K562 (cell line): ENCODE results near the gene MAMDC2. TPM values are rescaled to one million over a fixed set of nuclear protein-coding genes. Genes with fewer than 3 reads are reported as not detected.

Source experiments
- ATAC-seq: fragments of 200-7000 bp; cut with Tn5 transposase; 3 replicates; pipeline ENCODE4 v1.9.1; 2020; ENCODE audit warnings: moderate library complexity
- BruUV-seq: library from RNA; stranded (reverse); fragments of 400-500 nt; replicated peaks from 2 replicates; lab custom pipeline; 2021; lab: Mats Ljungman, UMichigan
- CTCF ChIA-PET: fragments of 300-600 bp; formaldehyde crosslinking; extraction: SDS; loops from one replicate; lab custom pipeline; 2021; ENCODE audit warnings: low intra/inter-chr PET ratio; lab: Yijun Ruan, JAX
- POLR2A ChIA-PET: fragments of 300-600, 350-650 bp; sonication (Branson Sonifier 250); formaldehyde crosslinking; extraction: SDS; loops from one replicate; lab custom pipeline; 2021; ENCODE audit warnings: antibody characterized with exemption, inconsistent platforms; lab: Yijun Ruan, JAX
- DNase-seq, 4 experiments: peaks; one replicate each; pipeline versions ENCODE4 v3.0.0 to v3.0.0-alpha.2; 2011 to 2018; ENCODE audit warnings: low spot score in 3 of 4, mixed read lengths in 3 of 4; ENCODE audit errors: extremely low read depth in 1 of 4
- FAIRE-seq: peaks from 2 replicates; lab custom pipeline; 2011; peaks lifted over from hg19 to GRCh38; lab: Jason Lieb, UNC
- H2AFZ ChIP-seq: 2 replicates; pipeline ENCODE4 v1.6.0; 2011; ENCODE audit warnings: low read depth, low read length, control low read depth, inconsistent platforms
- H3K27ac ChIP-seq: fragments of 200-600 bp; 3 replicates; pipeline ENCODE4 v1.8.0; 2011; ENCODE audit warnings: low read depth, mild to moderate bottlenecking, control low read depth, inconsistent platforms, low read length, moderate library complexity, mixed read lengths; ENCODE audit errors: extremely low read depth
- H3K27me3 ChIP-seq, 2 experiments: fragments of 300-600 bp in 1 of 2; 2 replicates in 1 of 2; 3 replicates in 1 of 2; pipeline versions ENCODE4 v1.6.0 to v1.8.0; 2011; ENCODE audit warnings: inconsistent platforms in 2 of 2, low read length in 2 of 2, mild to moderate bottlenecking in 1 of 2, mixed read lengths in 1 of 2, moderate library complexity in 1 of 2; ENCODE audit not compliant: control insufficient read depth in 2 of 2, insufficient read depth in 2 of 2
- H3K36me3 ChIP-seq: fragments of 300-600 bp; 3 replicates; pipeline ENCODE4 v1.8.0; 2011; ENCODE audit warnings: mild to moderate bottlenecking, low read length, inconsistent platforms; ENCODE audit not compliant: control insufficient read depth, insufficient read depth
- H3K4me1 ChIP-seq, 2 experiments: fragments of 200-600 bp in 1 of 2; replicated peaks in 1 of 2; 2 replicates in 1 of 2; 3 replicates in 1 of 2; pipeline versions ENCODE4 v1.5.1 to v1.8.0; 2011; ENCODE audit warnings: inconsistent platforms in 2 of 2, low read length in 2 of 2, mild to moderate bottlenecking in 1 of 2, mixed read lengths in 1 of 2, moderate library complexity in 1 of 2; ENCODE audit not compliant: control insufficient read depth in 2 of 2, insufficient read depth in 2 of 2
- H3K4me2 ChIP-seq: 2 replicates; pipeline ENCODE4 v1.6.1; 2011; ENCODE audit warnings: low read length, control low read depth, inconsistent platforms, mixed read lengths; ENCODE audit not compliant: insufficient read depth
- H3K4me3 ChIP-seq: fragments of 200-600 bp; sonication (generic), shearing (Covaris generic); 2 replicates; pipeline ENCODE4 v1.5.1; 2016; ENCODE audit warnings: control low read depth, inconsistent platforms
- H3K79me2 ChIP-seq: fragments of 200-600 bp; 3 replicates; pipeline ENCODE4 v1.8.0; 2011; ENCODE audit warnings: low read length, inconsistent platforms; ENCODE audit not compliant: control insufficient read depth, insufficient read depth
- H3K9ac ChIP-seq, 2 experiments: 2 replicates each; pipeline versions ENCODE4 v1.6.0 to v1.6.1; 2011; ENCODE audit warnings: low read depth in 2 of 2, low read length in 2 of 2, control low read depth in 1 of 2, inconsistent platforms in 1 of 2, mild to moderate bottlenecking in 1 of 2, mixed read lengths in 1 of 2; ENCODE audit not compliant: insufficient read depth in 1 of 2
- H3K9me1 ChIP-seq: one replicate; pipeline ENCODE4 v1.6.0; 2011; ENCODE audit warnings: inconsistent platforms, mild to moderate bottlenecking, low read length, moderate library complexity; ENCODE audit not compliant: control insufficient read depth, insufficient read depth
- H3K9me3 ChIP-seq: replicated peaks from 2 replicates; pipeline ENCODE4 v1.5.1; 2011; ENCODE audit warnings: low read depth, low read length, inconsistent platforms; ENCODE audit not compliant: control insufficient read depth, insufficient read depth
- H4K20me1 ChIP-seq: replicated peaks from 2 replicates; pipeline ENCODE4 v1.6.1; 2011; ENCODE audit warnings: low read length, inconsistent platforms, mixed read lengths; ENCODE audit not compliant: control insufficient read depth, insufficient read depth
- MTF1 ChIP-seq: fragments of 250-450 bp; sonication (Bioruptor Pico); IDR thresholded peaks from 2 replicates; pipeline ENCODE4 v1.9.0; 2021; ENCODE audit warnings: moderate library complexity, mild to moderate bottlenecking, inconsistent platforms, borderline replicate concordance
- PTBP1 ChIP-seq: fragments of 200-400 bp; formaldehyde crosslinking; IDR thresholded peaks from 2 replicates; pipeline ENCODE4 v1.6.1; 2017; ENCODE audit warnings: low read depth, low read length
- SMARCC2 ChIP-seq: fragments of 450-650 bp; IDR thresholded peaks from 2 replicates; pipeline ENCODE4 v1.6.1; 2017; ENCODE audit warnings: antibody characterized with exemption, moderate library complexity, mild to moderate bottlenecking, low read depth
- ZNF12 ChIP-seq: sonication (generic); formaldehyde crosslinking; IDR thresholded peaks from 2 replicates; pipeline ENCODE4 v1.4.0; 2020; ENCODE audit warnings: mild to moderate bottlenecking, missing genetic modification reagents
- WGBS: fragments of 100-300 bp; shearing (Covaris generic); methylation state at CpG from one replicate; pipeline ENCODE4 v1.1.6; 2016; ENCODE audit warnings: low coverage, mixed read lengths; ENCODE audit not compliant: insufficient coverage; ENCODE audit errors: missing lambda C conversion rate; 5-methylcytosine and 5-hydroxymethylcytosine counted together
- in situ Hi-C: fragments of 300-500 bp; cut with MboI; formaldehyde crosslinking; loops from 4 replicates; pipeline ENCODE4 v1.15.0; 2018; ENCODE audit warnings: inconsistent platforms, mixed read lengths
- intact Hi-C: fragments of 100-400 bp; cut with micrococcal nuclease; formaldehyde crosslinking; loops from 2 replicates; pipeline ENCODE4 v1.14.2; 2022
- polyA plus RNA-seq, 8 experiments: library from polyadenylated mRNA; depleted of rRNA in 4 of 8; stranded (reverse) in 5 of 8; unstranded in 3 of 8; fragments of >200 nt; fragmentation: Nextera tagmentation in 2 of 8; fragmentation: Illumina TruSeq in 1 of 8; extraction: Ambion mirVana in 2 of 8; extraction: Trizol in 1 of 8; gene quantifications; 2 replicates each; pipeline versions ENCODE4 v1.2.1 to v1.2.3, GENCODE V29; 2011 to 2014; ENCODE audit warnings: inconsistent platforms in 1 of 8, missing spikeins in 1 of 8
- total RNA-seq, 7 experiments: library from RNA; depleted of rRNA in 6 of 7; stranded (reverse); fragments of >200 nt in 6 of 7; fragmentation: Illumina TruSeq in 2 of 7; extraction: Trizol in 2 of 7; gene quantifications; 2 replicates each; pipeline versions ENCODE4 v1.2.1 to v1.2.3, GENCODE V29; 2011 to 2021; ENCODE audit warnings: low replicate concordance in 1 of 7
- TF ChIP-seq, protein P1 (sequence below): fragments of 200-400 bp; formaldehyde crosslinking; IDR thresholded peaks from 2 replicates; pipeline ENCODE4 v1.6.1; 2017; ENCODE audit warnings: mild to moderate bottlenecking, low read depth, low read length, moderate library complexity
- TF ChIP-seq, protein P2 (sequence below): fragments of 450-650 bp; formaldehyde crosslinking; conservative IDR thresholded peaks from 2 replicates; pipeline ENCODE4 v1.4.0; 2022; ENCODE audit warnings: mild to moderate bottlenecking, missing genetic modification characterization

MAMDC2 gene
- total and polyA plus RNA-seq, 9 of the 15 experiments (the other 6 are each of a cell fraction or from before 2014, with no cell fraction given), result 0.01 to 0.03 TPM; not detected in 7

DNA sequence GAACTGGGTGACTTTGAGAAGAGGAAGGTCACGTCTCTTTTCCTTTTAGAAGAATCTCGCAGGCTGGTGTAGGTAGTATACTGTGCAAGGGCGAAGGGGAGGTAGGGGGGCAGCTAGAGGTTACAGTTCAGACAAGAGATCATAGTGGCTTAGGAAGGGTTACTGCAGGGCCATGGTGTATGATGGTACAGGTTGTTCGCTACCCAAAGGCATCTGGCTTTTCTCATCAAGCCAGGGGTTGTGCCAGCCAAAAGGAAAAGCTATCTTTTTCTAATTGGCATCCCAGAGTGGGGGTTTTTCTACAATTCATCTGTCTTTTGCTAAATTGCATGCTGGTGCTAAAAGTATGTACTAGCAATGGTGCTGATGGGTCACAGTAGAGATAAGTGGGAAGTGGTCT is 22.8 kb downstream of the MAMDC2 start:
- Histone ChIP-seq H3K4me3 (no peak overlapping the region), H3K27ac (no peak overlapping the region)
- no peak for DNase-seq

DNA sequence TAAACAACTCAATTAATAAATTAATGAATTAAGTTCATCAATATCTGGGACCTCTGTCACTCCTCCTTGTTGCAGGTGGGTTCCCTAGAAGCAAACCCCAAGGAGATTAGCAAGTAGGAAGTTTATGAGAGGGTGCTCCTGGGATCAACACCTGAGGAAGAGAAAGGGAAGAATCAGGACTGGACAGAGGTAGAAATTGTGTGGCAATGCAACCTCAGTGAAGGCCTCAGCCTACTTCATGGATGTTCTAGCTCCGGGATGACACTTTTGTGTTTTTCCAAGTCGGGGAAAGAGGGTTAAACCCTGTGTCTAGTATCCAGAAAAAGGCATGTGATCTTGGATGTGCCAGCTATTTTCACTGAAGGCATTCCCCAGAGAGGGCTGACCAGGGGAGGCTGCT is 23.2 kb downstream of the MAMDC2 start:
- H3K27ac ChIP-seq, result no peak overlapping the region
- no peak for DNase-seq
- TF ChIP-seq, protein P1, sequence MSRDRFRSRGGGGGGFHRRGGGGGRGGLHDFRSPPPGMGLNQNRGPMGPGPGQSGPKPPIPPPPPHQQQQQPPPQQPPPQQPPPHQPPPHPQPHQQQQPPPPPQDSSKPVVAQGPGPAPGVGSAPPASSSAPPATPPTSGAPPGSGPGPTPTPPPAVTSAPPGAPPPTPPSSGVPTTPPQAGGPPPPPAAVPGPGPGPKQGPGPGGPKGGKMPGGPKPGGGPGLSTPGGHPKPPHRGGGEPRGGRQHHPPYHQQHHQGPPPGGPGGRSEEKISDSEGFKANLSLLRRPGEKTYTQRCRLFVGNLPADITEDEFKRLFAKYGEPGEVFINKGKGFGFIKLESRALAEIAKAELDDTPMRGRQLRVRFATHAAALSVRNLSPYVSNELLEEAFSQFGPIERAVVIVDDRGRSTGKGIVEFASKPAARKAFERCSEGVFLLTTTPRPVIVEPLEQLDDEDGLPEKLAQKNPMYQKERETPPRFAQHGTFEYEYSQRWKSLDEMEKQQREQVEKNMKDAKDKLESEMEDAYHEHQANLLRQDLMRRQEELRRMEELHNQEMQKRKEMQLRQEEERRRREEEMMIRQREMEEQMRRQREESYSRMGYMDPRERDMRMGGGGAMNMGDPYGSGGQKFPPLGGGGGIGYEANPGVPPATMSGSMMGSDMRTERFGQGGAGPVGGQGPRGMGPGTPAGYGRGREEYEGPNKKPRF, result no peak
- TF ChIP-seq, all 486 proteins: peak for 0
- no peaks in the 10 kb centered on the region for H3K4me1 ChIP-seq
- CTCF ChIA-PET, result no interaction called here
- no peaks in the 10 kb centered on the region for H3K36me3 ChIP-seq
- intact Hi-C loops, result no loop called here
- no peaks in the 10 kb centered on the region for H3K27me3 ChIP-seq
- H4K20me1 ChIP-seq, result no peaks in the 10 kb centered on the region
- no peak overlapping the region for H2AFZ ChIP-seq
- FAIRE-seq (no peak), ATAC-seq (no peak)
- no CpG with 5 or more reads among the region's 2 CpGs for WGBS
- no peak overlapping the region for H3K9ac ChIP-seq
- POLR2A ChIA-PET, result no interaction called here
- no peak overlapping the region for H3K4me3 ChIP-seq
- no TSS peak for BruUV-seq
- no peaks in the 10 kb centered on the region for H3K9me1 ChIP-seq
- in situ Hi-C loops, result no loop called here
- no peaks in the 10 kb centered on the region for H3K79me2 ChIP-seq
- H3K4me2 ChIP-seq, result no peak overlapping the region
- no peaks in the 10 kb centered on the region for H3K9me3 ChIP-seq

More for the DNA sequence above, 22.8 kb downstream of the MAMDC2 start:
- Histone ChIP-seq H3K79me2 (no peaks in the 10 kb centered on the region), H3K9me3 (no peaks in the 10 kb centered on the region), H3K36me3 (no peaks in the 10 kb centered on the region), H3K27me3 (no peaks in the 10 kb centered on the region), H3K4me2 (no peak overlapping the region), H3K4me1 (no peaks in the 10 kb centered on the region), H3K9me1 (no peaks in the 10 kb centered on the region), H2AFZ (no peak overlapping the region), H4K20me1 (no peaks in the 10 kb centered on the region), H3K9ac (no peak overlapping the region)
- FAIRE-seq, result no peak
- POLR2A ChIA-PET, result no interaction called here
- in situ Hi-C loops (no loop called here), intact Hi-C loops (no loop called here)
- CTCF ChIA-PET, result no interaction called here
- WGBS, result 17% methylated on average over 2 of the region's 4 CpGs
- no peak for ATAC-seq
- TF ChIP-seq SMARCC2, result no peak
- no peak for TF ChIP-seq ZNF12 (CRISPR knock-in tag)
- no peak for TF ChIP-seq MTF1 (CRISPR knock-in tag)
- TF ChIP-seq, protein P2, sequence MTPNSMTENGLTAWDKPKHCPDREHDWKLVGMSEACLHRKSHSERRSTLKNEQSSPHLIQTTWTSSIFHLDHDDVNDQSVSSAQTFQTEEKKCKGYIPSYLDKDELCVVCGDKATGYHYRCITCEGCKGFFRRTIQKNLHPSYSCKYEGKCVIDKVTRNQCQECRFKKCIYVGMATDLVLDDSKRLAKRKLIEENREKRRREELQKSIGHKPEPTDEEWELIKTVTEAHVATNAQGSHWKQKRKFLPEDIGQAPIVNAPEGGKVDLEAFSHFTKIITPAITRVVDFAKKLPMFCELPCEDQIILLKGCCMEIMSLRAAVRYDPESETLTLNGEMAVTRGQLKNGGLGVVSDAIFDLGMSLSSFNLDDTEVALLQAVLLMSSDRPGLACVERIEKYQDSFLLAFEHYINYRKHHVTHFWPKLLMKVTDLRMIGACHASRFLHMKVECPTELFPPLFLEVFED (CRISPR knock-in tag), result no peak
- TF ChIP-seq PTBP1, result no peak
- no TSS peak for BruUV-seq
